CD4-positive, alpha-beta T cell (primary cell): ENCODE data around the gene MPPED1. TPM values are rescaled to one million over a fixed set of nuclear protein-coding genes. Genes with fewer than 3 reads are reported as not detected.

Experiments
- ATAC-seq: fragments of 200-7000 bp; cut with Tn5 transposase; one replicate; pipeline ENCODE4 v1.10.0; 2022; ENCODE audit warnings: mild to moderate bottlenecking; ENCODE audit not compliant: poor library complexity
- CTCF ChIA-PET: fragments of 350-600 bp; sonication (Branson Sonifier 250); formaldehyde crosslinking; loops from one replicate; lab custom pipeline; 2021; ENCODE audit warnings: antibody characterized with exemption, inconsistent platforms; lab: Charles Lee
- POLR2A ChIA-PET: fragments of 350-600 bp; sonication (Branson Sonifier 250); formaldehyde crosslinking; loops from one replicate; lab custom pipeline; 2021; ENCODE audit warnings: antibody characterized with exemption, inconsistent platforms; lab: Charles Lee
- DNase-seq, 14 experiments: peaks; one replicate each; pipeline ENCODE4 v3.0.0-alpha.2; 2013 to 2020; ENCODE audit warnings: mixed read lengths in 2 of 14
- H3K27ac ChIP-seq, 2 donors: one replicate each; pipeline versions ENCODE4 v1.5.1 to v1.7.0; 2013; ENCODE audit warnings: low read length in 2 of 2, low read depth in 1 of 2, mild to moderate bottlenecking in 1 of 2
- H3K27me3 ChIP-seq, 2 experiments: 1 replicate in 1 of 2; 2 replicates in 1 of 2; pipeline versions ENCODE4 v1.6.1 to v1.7.0; 2013; ENCODE audit warnings: low read length in 2 of 2, control low read depth in 1 of 2, mild to moderate bottlenecking in 1 of 2, moderate library complexity in 1 of 2; ENCODE audit not compliant: insufficient read depth in 2 of 2, control insufficient read depth in 1 of 2
- H3K36me3 ChIP-seq: one replicate; pipeline ENCODE4 v1.6.1; 2013; ENCODE audit warnings: low read length, control low read depth; ENCODE audit not compliant: insufficient read depth
- H3K4me1 ChIP-seq: one replicate; pipeline ENCODE4 v1.6.1; 2013; ENCODE audit warnings: low read length, control low read depth; ENCODE audit not compliant: insufficient read depth
- H3K4me3 ChIP-seq: one replicate; pipeline ENCODE4 v1.5.1; 2013; ENCODE audit warnings: mild to moderate bottlenecking, low read length, moderate library complexity
- H3K9me3 ChIP-seq, 2 experiments: 1 replicate in 1 of 2; 2 replicates in 1 of 2; pipeline versions ENCODE4 v1.6.1 to v1.7.0; 2013; ENCODE audit warnings: low read length in 2 of 2, mild to moderate bottlenecking in 2 of 2, control low read depth in 1 of 2, moderate library complexity in 1 of 2; ENCODE audit not compliant: control insufficient read depth in 1 of 2, insufficient read depth in 1 of 2
- H3K27ac Mint-ChIP-seq: one replicate; pipeline ENCODE4 v1.8.0; 2020; ENCODE audit warnings: mixed read lengths
- H3K27me3 Mint-ChIP-seq: one replicate; pipeline ENCODE4 v1.8.0; 2021; ENCODE audit warnings: mixed read lengths
- H3K36me3 Mint-ChIP-seq: one replicate; pipeline ENCODE4 v1.8.0; 2021; ENCODE audit warnings: low read depth, mixed read lengths
- H3K4me1 Mint-ChIP-seq: one replicate; pipeline ENCODE4 v1.8.0; 2021; ENCODE audit warnings: low read depth, mixed read lengths
- H3K4me3 Mint-ChIP-seq: one replicate; pipeline ENCODE4 v1.8.0; 2020; ENCODE audit warnings: mild to moderate bottlenecking, mixed read lengths
- H3K9me3 Mint-ChIP-seq: one replicate; pipeline ENCODE4 v1.8.0; 2020; ENCODE audit warnings: mixed read lengths
- CTCF ChIP-seq: fragments of 200-600 bp; IDR thresholded peaks from one replicate; pipeline ENCODE4 v1.8.0; 2022; ENCODE audit warnings: antibody characterized with exemption, mild to moderate bottlenecking
- intact Hi-C, 2 experiments: fragments of 100-400 bp; cut with DNase I in 1 of 2; cut with micrococcal nuclease in 1 of 2; formaldehyde crosslinking; loops; one replicate each; pipeline versions ENCODE4 v1.15.1 to v1.9.0; 2023 to 2025; cut with DNase I, micrococcal nuclease
- total RNA-seq, 174 experiments: library from RNA in 2 of 174; stranded (reverse) in 2 of 174; gene quantifications; one replicate each; pipeline ENCODE4 v1.2.3 and lab custom pipeline; 2021 to 2026

Gene MPPED1
- total RNA-seq, 2 experiments from 2014 or later: not detected

GRCh38 chr22:43464809-43465208 lies 53.0 kb downstream of the MPPED1 start:
- H3K4me3 Mint-ChIP-seq: no peak overlapping the region
- ChIA-PET POLR2A (no interaction called here), CTCF (no interaction called here)
- H3K27me3 Mint-ChIP-seq: peaks cover 44% of the 10 kb centered on the region
- ATAC-seq: no peak
- Histone ChIP-seq H3K36me3 (no peaks in the 10 kb centered on the region), H3K9me3 (peaks cover 0 to 13% of the 10 kb centered on the region in 2 experiments), H3K4me3 (no peak overlapping the region), H3K4me1 (no peaks in the 10 kb centered on the region), H3K27ac (no peak overlapping the region), H3K27me3 (peaks cover 16 to 21% of the 10 kb centered on the region in 2 experiments)
- TF ChIP-seq CTCF: no peak
- H3K4me1 Mint-ChIP-seq: no peaks in the 10 kb centered on the region
- no peaks in the 10 kb centered on the region for H3K36me3 Mint-ChIP-seq
- intact Hi-C loops: no loop called here
- H3K9me3 Mint-ChIP-seq: peaks cover 7% of the 10 kb centered on the region
- DNase-seq: no peak
- H3K27ac Mint-ChIP-seq: no peak overlapping the region

GRCh38 chr22:43465291-43466015 lies 53.6 kb downstream of the MPPED1 start:
- Histone ChIP-seq H3K27ac (no peak overlapping the region), H3K4me1 (no peaks in the 10 kb centered on the region), H3K27me3 (peaks cover 16 to 21% of the 10 kb centered on the region in 2 experiments), H3K4me3 (no peak overlapping the region), H3K36me3 (no peaks in the 10 kb centered on the region), H3K9me3 (peaks cover 0 to 13% of the 10 kb centered on the region in 2 experiments)
- no peaks in the 10 kb centered on the region for H3K4me1 Mint-ChIP-seq
- no peak for ATAC-seq
- no peak for TF ChIP-seq CTCF
- no peak overlapping the region for H3K27ac Mint-ChIP-seq
- H3K27me3 Mint-ChIP-seq: peaks cover 49% of the 10 kb centered on the region
- H3K9me3 Mint-ChIP-seq: peaks cover 7% of the 10 kb centered on the region
- ChIA-PET POLR2A (no interaction called here), CTCF (no interaction called here)
- intact Hi-C loops: no loop called here
- no peak overlapping the region for H3K4me3 Mint-ChIP-seq
- DNase-seq: no peak
- H3K36me3 Mint-ChIP-seq: no peaks in the 10 kb centered on the region

- H3K27ac Mint-ChIP-seq: no peak overlapping the region
- POLR2A ChIA-PET: no interaction called here
- Histone ChIP-seq H3K9me3 (peaks cover 0 to 19% of the 10 kb centered on the region in 2 experiments), H3K4me1 (no peaks in the 10 kb centered on the region), H3K27ac (no peak overlapping the region), H3K4me3 (no peak overlapping the region), H3K27me3 (peaks cover 16 to 25% of the 10 kb centered on the region in 2 experiments), H3K36me3 (no peaks in the 10 kb centered on the region)
- DNase-seq (no peak), ATAC-seq (no peak)
- intact Hi-C loops: no loop called here
- peaks cover 7% of the 10 kb centered on the region for H3K9me3 Mint-ChIP-seq
- H3K36me3 Mint-ChIP-seq: no peaks in the 10 kb centered on the region
- H3K4me1 Mint-ChIP-seq: no peaks in the 10 kb centered on the region
- no peak for TF ChIP-seq CTCF
- H3K27me3 Mint-ChIP-seq: peaks cover 48% of the 10 kb centered on the region
- CTCF ChIA-PET: no interaction called here
- no peak overlapping the region for H3K4me3 Mint-ChIP-seq
Measured at GRCh38 chr22:43466710-43467109, 54.9 kb downstream of the MPPED1 start.
